Stimulated activated CD8-positive, alpha-beta memory T cell treated with anti-CD3 and anti-CD28 coated beads, Interleukin-4, amount 100 ng/mL, for 1 hour (primary cell): ENCODE measurements around the gene SLC39A6.
"Not testable (repeated sequence)": the region's sequence is repeated elsewhere in the genome, so short reads cannot be mapped to it uniquely, and the experiment has no call there.

ENCODE experiments used
- DNase-seq, 2 donors: peaks; one replicate each; pipeline ENCODE4 v3.0.0-alpha.2; 2020; ENCODE audit warnings: low read depth in 2 of 2, low spot score in 1 of 2

SLC39A6 gene

GRCh38 chr18:36141576-36141975 is 12.4 kb upstream of the SLC39A6 start:
- DNase-seq, result no peak

GRCh38 chr18:36139245-36139644 is 10.1 kb upstream of the SLC39A6 start:
- no peak for DNase-seq

- DNase-seq, result no peak
These were observed 6.1 kb upstream of the SLC39A6 start for GRCh38 chr18:36135264-36135663.

- no peak for DNase-seq
These were observed 3.6 kb upstream of the SLC39A6 start for GRCh38 chr18:36132756-36133155.

- no peak for DNase-seq
These were observed 2.7 kb upstream of the SLC39A6 start for GRCh38 chr18:36131692-36132483.

- DNase-seq, result no peak
These were observed 1.9 kb upstream of the SLC39A6 start for GRCh38 chr18:36130883-36131653.

- no peak for DNase-seq
These were observed 1.1 kb upstream of the SLC39A6 start for GRCh38 chr18:36130039-36130831.

- no peak for DNase-seq
These were observed 237 bp downstream of the SLC39A6 start for GRCh38 chr18:36128907-36129299.

- no peak for DNase-seq
These were observed 640 bp downstream of the SLC39A6 start for GRCh38 chr18:36128530-36128870.

GRCh38 chr18:36127836-36128529 is 1.2 kb downstream of the SLC39A6 start:
- no peak for DNase-seq

- DNase-seq, result no peak
These were observed 2.5 kb downstream of the SLC39A6 start for GRCh38 chr18:36126668-36127067.

- no peak for DNase-seq
These were observed 4.3 kb downstream of the SLC39A6 start for GRCh38 chr18:36124841-36125240.

- DNase-seq, result no peak
These were observed 8.8 kb downstream of the SLC39A6 start for GRCh38 chr18:36120297-36120696.

- not testable (repeated sequence) for DNase-seq
These were observed 12.4 kb downstream of the SLC39A6 start for GRCh38 chr18:36116771-36117170.

GRCh38 chr18:36114738-36115137 is 14.4 kb downstream of the SLC39A6 start:
- DNase-seq, result no peak

- no peak for DNase-seq
These were observed 14.9 kb downstream of the SLC39A6 start for GRCh38 chr18:36114251-36114650.

- no peak for DNase-seq
These were observed 16.8 kb downstream of the SLC39A6 start for GRCh38 chr18:36112302-36112701.

GRCh38 chr18:36109737-36110136 is 19.4 kb downstream of the SLC39A6 start:
- no peak for DNase-seq

- DNase-seq, result no peak
These were observed 20.5 kb downstream of the SLC39A6 start for GRCh38 chr18:36108601-36109000.

GRCh38 chr18:36108196-36108595 is 20.9 kb downstream of the SLC39A6 start:
- DNase-seq, result no peak

- DNase-seq, result no peak
These were observed 21.7 kb downstream of the SLC39A6 start for GRCh38 chr18:36107477-36107876.
